ENCODE results near the gene MAK. TPM values are rescaled to one million over a fixed set of nuclear protein-coding genes. Genes with fewer than 3 reads are reported as not detected.
"Not testable (repeated sequence)": the region's sequence is repeated elsewhere in the genome, so short reads cannot be mapped to it uniquely, and the experiment has no call there.

Gene MAK
- total RNA-seq, result 1 to 10 TPM in 1 of 2 donors, under 1 TPM in 1; 0.84 to 1.1 TPM

GRCh38 chr6:10837995-10838793 lies at the start of gene MAK:
Gene MAK, minus strand, starts transcription at chr6:10838539. Its CDS starts 7,891 bp downstream, at chr6:10830648.
- peak; percentile 74 for ATAC-seq (replicated peaks)
- Mint-ChIP-seq H3K4me3 (peak within 1 kb of the TSS; percentile 80), H3K27ac (peak within 1 kb of the TSS; percentile 99), H3K36me3 (ENCODE audit: low read depth) (peaks cover 8% of the 10 kb centered on the region), H3K27me3 (peaks cover 38% of the 10 kb centered on the region), H3K9me3 (no peaks in the 10 kb centered on the region), H3K4me1 (peaks cover 20% of the 10 kb centered on the region)

GRCh38 chr6:10886691-10887502 lies 48.6 kb upstream of the MAK start, which contains the start of gene SYCP2L:
Gene SYCP2L, plus strand, starts transcription at chr6:10887052. Its CDS starts 75 bp downstream, at chr6:10887127.
- no peaks in the 10 kb centered on the region for H3K4me1 Mint-ChIP-seq
- H3K36me3 Mint-ChIP-seq (ENCODE audit: low read depth), result no peaks in the 10 kb centered on the region
- no peak for ATAC-seq (replicated peaks)
- H3K4me3 Mint-ChIP-seq, result no peak within 1 kb of the TSS
- no peak within 1 kb of the TSS for H3K27ac Mint-ChIP-seq
- peaks cover 55% of the 10 kb centered on the region for H3K27me3 Mint-ChIP-seq
- no peaks in the 10 kb centered on the region for H3K9me3 Mint-ChIP-seq

- H3K4me1 Mint-ChIP-seq; H3K9me3 Mint-ChIP-seq; H3K4me3 Mint-ChIP-seq; H3K36me3 Mint-ChIP-seq (ENCODE audit: low read depth); H3K27ac Mint-ChIP-seq; ATAC-seq (replicated peaks): not testable (repeated sequence)
- peaks cover 54% of the 10 kb centered on the region for H3K27me3 Mint-ChIP-seq
These were observed 48.0 kb upstream of the MAK start for GRCh38 chr6:10886365-10886690.

- H3K27ac Mint-ChIP-seq, result no peak overlapping the region
- ATAC-seq (replicated peaks), result no peak
- peaks cover 50% of the 10 kb centered on the region for H3K27me3 Mint-ChIP-seq
- H3K4me1 Mint-ChIP-seq, result no peaks in the 10 kb centered on the region
- no peaks in the 10 kb centered on the region for H3K9me3 Mint-ChIP-seq
- no peaks in the 10 kb centered on the region for H3K36me3 Mint-ChIP-seq (ENCODE audit: low read depth)
- H3K4me3 Mint-ChIP-seq, result no peak overlapping the region
These were observed 46.1 kb upstream of the MAK start for GRCh38 chr6:10884245-10884972.

GRCh38 chr6:10883312-10884244 lies 45.2 kb upstream of the MAK start:
- Mint-ChIP-seq H3K4me1 (no peaks in the 10 kb centered on the region), H3K36me3 (ENCODE audit: low read depth) (no peaks in the 10 kb centered on the region), H3K9me3 (no peaks in the 10 kb centered on the region), H3K27me3 (peaks cover 44% of the 10 kb centered on the region), H3K27ac (no peak overlapping the region), H3K4me3 (no peak overlapping the region)
- ATAC-seq (replicated peaks), result no peak

GRCh38 chr6:10882657-10883171 lies 44.4 kb upstream of the MAK start:
- Mint-ChIP-seq H3K9me3 (no peaks in the 10 kb centered on the region), H3K27me3 (peaks cover 38% of the 10 kb centered on the region), H3K4me3 (no peak overlapping the region), H3K27ac (no peak overlapping the region), H3K36me3 (ENCODE audit: low read depth) (no peaks in the 10 kb centered on the region), H3K4me1 (no peaks in the 10 kb centered on the region)
- ATAC-seq (replicated peaks), result no peak

- ATAC-seq (replicated peaks); H3K4me3 Mint-ChIP-seq; H3K36me3 Mint-ChIP-seq (ENCODE audit: low read depth); H3K9me3 Mint-ChIP-seq; H3K27ac Mint-ChIP-seq; H3K4me1 Mint-ChIP-seq: not testable (repeated sequence)
- peaks cover 38% of the 10 kb centered on the region for H3K27me3 Mint-ChIP-seq
These were observed 43.9 kb upstream of the MAK start for GRCh38 chr6:10882253-10882630.

GRCh38 chr6:10880366-10880765 lies 42.0 kb upstream of the MAK start:
- Mint-ChIP-seq H3K27me3 (peaks cover 28% of the 10 kb centered on the region), H3K27ac (no peak overlapping the region), H3K9me3 (no peaks in the 10 kb centered on the region), H3K4me3 (no peak overlapping the region), H3K4me1 (no peaks in the 10 kb centered on the region), H3K36me3 (ENCODE audit: low read depth) (no peaks in the 10 kb centered on the region)
- no peak for ATAC-seq (replicated peaks)

- no peak for ATAC-seq (replicated peaks)
- H3K4me1 Mint-ChIP-seq, result no peaks in the 10 kb centered on the region
- peaks cover 31% of the 10 kb centered on the region for H3K27me3 Mint-ChIP-seq
- H3K36me3 Mint-ChIP-seq (ENCODE audit: low read depth), result no peaks in the 10 kb centered on the region
- H3K27ac Mint-ChIP-seq, result no peak overlapping the region
- H3K9me3 Mint-ChIP-seq, result no peaks in the 10 kb centered on the region
- H3K4me3 Mint-ChIP-seq, result no peak overlapping the region
These were observed 39.5 kb upstream of the MAK start for GRCh38 chr6:10877871-10878270.

GRCh38 chr6:10877012-10877411 lies 38.7 kb upstream of the MAK start:
- Mint-ChIP-seq H3K9me3 (no peaks in the 10 kb centered on the region), H3K4me1 (no peaks in the 10 kb centered on the region), H3K36me3 (ENCODE audit: low read depth) (no peaks in the 10 kb centered on the region), H3K27ac (no peak overlapping the region), H3K27me3 (peaks cover 25% of the 10 kb centered on the region), H3K4me3 (no peak overlapping the region)
- ATAC-seq (replicated peaks), result no peak

GRCh38 chr6:10875026-10875425 lies 36.7 kb upstream of the MAK start:
- no peaks in the 10 kb centered on the region for H3K4me1 Mint-ChIP-seq
- no peak for ATAC-seq (replicated peaks)
- no peak overlapping the region for H3K27ac Mint-ChIP-seq
- H3K9me3 Mint-ChIP-seq, result no peaks in the 10 kb centered on the region
- peaks cover 23% of the 10 kb centered on the region for H3K27me3 Mint-ChIP-seq
- H3K36me3 Mint-ChIP-seq (ENCODE audit: low read depth), result no peaks in the 10 kb centered on the region
- H3K4me3 Mint-ChIP-seq, result no peak overlapping the region

GRCh38 chr6:10874207-10874606 lies 35.9 kb upstream of the MAK start:
- Mint-ChIP-seq H3K4me1 (no peaks in the 10 kb centered on the region), H3K27me3 (peaks cover 16% of the 10 kb centered on the region)
- ATAC-seq (replicated peaks), result no peak

GRCh38 chr6:10873374-10873773 lies 35.0 kb upstream of the MAK start:
- no peaks in the 10 kb centered on the region for H3K9me3 Mint-ChIP-seq
- ATAC-seq (replicated peaks), result no peak
- H3K36me3 Mint-ChIP-seq (ENCODE audit: low read depth), result no peaks in the 10 kb centered on the region

More at GRCh38 chr6:10874207-10874606, 35.9 kb upstream of the MAK start:
- Mint-ChIP-seq H3K9me3 (no peaks in the 10 kb centered on the region), H3K4me3 (no peak overlapping the region), H3K36me3 (ENCODE audit: low read depth) (no peaks in the 10 kb centered on the region), H3K27ac (no peak overlapping the region)

More at GRCh38 chr6:10873374-10873773, 35.0 kb upstream of the MAK start:
- Mint-ChIP-seq H3K4me1 (no peaks in the 10 kb centered on the region), H3K4me3 (no peak overlapping the region), H3K27me3 (peaks cover 16% of the 10 kb centered on the region), H3K27ac (no peak overlapping the region)
